Thyroid gland (tissue), 4 donors: ENCODE results near the gene PRPH. TPM values are rescaled to one million over a fixed set of nuclear protein-coding genes. Genes with fewer than 3 reads are reported as not detected.

Experiments
- DNase-seq, 2 donors: peaks; one replicate each; pipeline ENCODE4 v3.0.0-alpha.2; 2019
- H3K27ac ChIP-seq, 3 donors: fragments of 200-600 bp; sonication (generic); 1 replicate in 2 of 3; 2 replicates in 1 of 3; pipeline ENCODE4 v1.5.1; 2016 to 2019; ENCODE audit warnings: mild to moderate bottlenecking in 1 of 3, moderate library complexity in 1 of 3
- H3K27me3 ChIP-seq: fragments of 200-600 bp; sonication (generic); one replicate; pipeline ENCODE4 v1.5.1; 2019
- H3K36me3 ChIP-seq, 2 donors: fragments of 200-600 bp; sonication (generic); one replicate each; pipeline ENCODE4 v1.5.1; 2016 to 2019
- H3K4me1 ChIP-seq, 2 donors: fragments of 200-600 bp; sonication (generic); one replicate each; pipeline ENCODE4 v1.5.1; 2017 to 2019
- H3K4me3 ChIP-seq, 3 donors: fragments of 200-600 bp; sonication (generic); replicated peaks in 1 of 3; 1 replicate in 2 of 3; 2 replicates in 1 of 3; pipeline ENCODE4 v1.5.1; 2016; ENCODE audit warnings: mild to moderate bottlenecking in 1 of 3
- H3K9me3 ChIP-seq: fragments of 200-600 bp; sonication (generic); one replicate; pipeline ENCODE4 v1.5.1; 2017
- POLR2A ChIP-seq, 2 donors: fragments of 450-650 bp; IDR thresholded peaks; one replicate each; pipeline ENCODE4 v1.6.1; 2017; ENCODE audit warnings: antibody characterized with exemption in 2 of 2, mild to moderate bottlenecking in 2 of 2, moderate library complexity in 1 of 2
- WGBS, 2 donors: methylation state at CpG; one replicate each; pipeline ENCODE4 v1.1.5; 2017; 5-methylcytosine and 5-hydroxymethylcytosine counted together
- intact Hi-C: fragments of 100-400 bp; cut with DNase I; formaldehyde crosslinking; loops from one replicate; pipeline ENCODE4 v1.15.1; 2023
- total RNA-seq, 4 donors: library from RNA; depleted of rRNA; stranded (reverse); fragments of >200 nt; gene quantifications; one replicate each; pipeline ENCODE4 v1.2.3, GENCODE V29; 2016
- TF ChIP-seq, protein P1 (sequence below), 6 experiments: fragments of 200-600 bp in 3 of 6; fragments of 450-650 bp in 3 of 6; sonication (generic) in 3 of 6; IDR thresholded peaks; one replicate each; pipeline ENCODE4 v1.5.1; 2016 to 2019; ENCODE audit warnings: antibody characterized with exemption in 6 of 6, mild to moderate bottlenecking in 2 of 6, inconsistent platforms in 1 of 6, moderate library complexity in 1 of 6

The PRPH gene
- total RNA-seq, 4 donors from 2014 or later: 0.67 TPM; not detected in 3

- H3K9me3 ChIP-seq: no peaks in the 10 kb centered on the region
- H3K4me1 ChIP-seq: peaks cover 22 to 56% of the 10 kb centered on the region in 2 donors
- WGBS, 2 donors: 81% methylated on average over 6 of the region's 6 CpGs
- no peak for DNase-seq
- H3K27me3 ChIP-seq: peaks cover 7% of the 10 kb centered on the region
- no peak for TF ChIP-seq POLR2A (IDR thresholded peaks at IDR 0.05)
- intact Hi-C loops: no loop called here
- no peaks in the 10 kb centered on the region for H3K36me3 ChIP-seq
- H3K4me3 ChIP-seq: no peak overlapping the region
- no peak overlapping the region for H3K27ac ChIP-seq
Observed at GRCh38 chr12:49340095-49340870, 45.3 kb downstream of the PRPH start.

- WGBS, 2 donors: 68 to 78% methylated on average over 13 to 14 of the region's 14 CpGs
- peaks cover 6% of the 10 kb centered on the region for H3K27me3 ChIP-seq
- no peak for DNase-seq
- no peaks in the 10 kb centered on the region for H3K36me3 ChIP-seq
- intact Hi-C loops: no loop called here
- H3K4me3 ChIP-seq: no peak overlapping the region
- no peak for TF ChIP-seq POLR2A (IDR thresholded peaks at IDR 0.05)
- TF ChIP-seq, protein P1, sequence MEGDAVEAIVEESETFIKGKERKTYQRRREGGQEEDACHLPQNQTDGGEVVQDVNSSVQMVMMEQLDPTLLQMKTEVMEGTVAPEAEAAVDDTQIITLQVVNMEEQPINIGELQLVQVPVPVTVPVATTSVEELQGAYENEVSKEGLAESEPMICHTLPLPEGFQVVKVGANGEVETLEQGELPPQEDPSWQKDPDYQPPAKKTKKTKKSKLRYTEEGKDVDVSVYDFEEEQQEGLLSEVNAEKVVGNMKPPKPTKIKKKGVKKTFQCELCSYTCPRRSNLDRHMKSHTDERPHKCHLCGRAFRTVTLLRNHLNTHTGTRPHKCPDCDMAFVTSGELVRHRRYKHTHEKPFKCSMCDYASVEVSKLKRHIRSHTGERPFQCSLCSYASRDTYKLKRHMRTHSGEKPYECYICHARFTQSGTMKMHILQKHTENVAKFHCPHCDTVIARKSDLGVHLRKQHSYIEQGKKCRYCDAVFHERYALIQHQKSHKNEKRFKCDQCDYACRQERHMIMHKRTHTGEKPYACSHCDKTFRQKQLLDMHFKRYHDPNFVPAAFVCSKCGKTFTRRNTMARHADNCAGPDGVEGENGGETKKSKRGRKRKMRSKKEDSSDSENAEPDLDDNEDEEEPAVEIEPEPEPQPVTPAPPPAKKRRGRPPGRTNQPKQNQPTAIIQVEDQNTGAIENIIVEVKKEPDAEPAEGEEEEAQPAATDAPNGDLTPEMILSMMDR (IDR thresholded peaks at IDR 0.05): no peak
- H3K9me3 ChIP-seq: no peaks in the 10 kb centered on the region
- H3K27ac ChIP-seq: no peak overlapping the region
- H3K4me1 ChIP-seq: peaks cover 31 to 63% of the 10 kb centered on the region in 2 donors
Observed at GRCh38 chr12:49340971-49341776, 46.2 kb downstream of the PRPH start.

DNA sequence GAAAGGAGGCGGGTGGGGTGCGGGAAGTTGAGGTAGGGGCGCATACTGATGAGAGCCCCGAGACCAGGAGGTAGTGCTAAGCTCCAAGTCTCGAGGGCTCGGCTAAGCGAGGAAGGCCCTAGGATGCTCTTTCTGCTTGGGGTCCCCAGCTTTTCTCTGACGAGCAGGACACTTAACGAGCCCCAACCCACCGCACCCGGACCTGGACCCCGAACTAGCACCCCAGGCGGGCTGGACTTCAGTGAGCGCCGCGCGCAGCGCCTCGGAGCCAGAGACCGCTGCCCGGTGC is 46.8 kb downstream of the PRPH start:
- Histone ChIP-seq H3K27ac (no peak overlapping the region), H3K4me1 (peaks cover 36 to 63% of the 10 kb centered on the region in 2 donors), H3K36me3 (no peaks in the 10 kb centered on the region), H3K4me3 (no peak overlapping the region), H3K9me3 (no peaks in the 10 kb centered on the region), H3K27me3 (peaks cover under 1% of the 10 kb centered on the region)
- intact Hi-C loops: no loop called here
- WGBS, 2 donors: 47 to 58% methylated on average over 13 to 21 of the region's 21 CpGs
- no peak for DNase-seq
- TF ChIP-seq, protein P1 (IDR thresholded peaks at IDR 0.05): no peak

GRCh38 chr12:49342066-49342913 is 47.3 kb downstream of the PRPH start:
- WGBS, 2 donors: 4 to 5% methylated on average over 33 to 39 of the region's 58 CpGs
- Histone ChIP-seq H3K36me3 (no peaks in the 10 kb centered on the region), H3K27me3 (no peaks in the 10 kb centered on the region), H3K9me3 (no peaks in the 10 kb centered on the region), H3K4me1 (peaks cover 41 to 63% of the 10 kb centered on the region in 2 donors), H3K4me3 (peak overlapping the region in 1 of 3 donors; percentile 34), H3K27ac (peak overlapping the region in 2 of 3 donors; percentile 26 to 65)
- intact Hi-C loops: no loop called here
- DNase-seq: peak; percentile 86 to 89
- TF ChIP-seq, protein P1 (IDR thresholded peaks at IDR 0.05): peak; percentile 63 to 85 (median 78)
- TF ChIP-seq POLR2A (IDR thresholded peaks at IDR 0.05): no peak
